Measurements from ENCODE around the gene RALGPS2. TPM values are rescaled to one million over a fixed set of nuclear protein-coding genes. Genes with fewer than 3 reads are reported as not detected.

The RALGPS2 gene
- total RNA-seq, 1 experiment from 2014 or later: 19.3 TPM

- BruUV-seq (replicated peaks): no TSS peak
- no peaks in the 10 kb centered on the region for H3K9me2 ChIP-seq (replicated peaks; ENCODE audit: low read length)
- H3F3A ChIP-seq (ENCODE audit: low read length, unreplicated experiment): no peaks in the 10 kb centered on the region
- H2AFZ ChIP-seq (ENCODE audit: low read length): no peak overlapping the region
- H3K9me3 ChIP-seq (ENCODE audit: low read length): no peaks in the 10 kb centered on the region
- intact Hi-C loops (cut with micrococcal nuclease): no loop called here
- TF ChIP-seq, protein P1, sequence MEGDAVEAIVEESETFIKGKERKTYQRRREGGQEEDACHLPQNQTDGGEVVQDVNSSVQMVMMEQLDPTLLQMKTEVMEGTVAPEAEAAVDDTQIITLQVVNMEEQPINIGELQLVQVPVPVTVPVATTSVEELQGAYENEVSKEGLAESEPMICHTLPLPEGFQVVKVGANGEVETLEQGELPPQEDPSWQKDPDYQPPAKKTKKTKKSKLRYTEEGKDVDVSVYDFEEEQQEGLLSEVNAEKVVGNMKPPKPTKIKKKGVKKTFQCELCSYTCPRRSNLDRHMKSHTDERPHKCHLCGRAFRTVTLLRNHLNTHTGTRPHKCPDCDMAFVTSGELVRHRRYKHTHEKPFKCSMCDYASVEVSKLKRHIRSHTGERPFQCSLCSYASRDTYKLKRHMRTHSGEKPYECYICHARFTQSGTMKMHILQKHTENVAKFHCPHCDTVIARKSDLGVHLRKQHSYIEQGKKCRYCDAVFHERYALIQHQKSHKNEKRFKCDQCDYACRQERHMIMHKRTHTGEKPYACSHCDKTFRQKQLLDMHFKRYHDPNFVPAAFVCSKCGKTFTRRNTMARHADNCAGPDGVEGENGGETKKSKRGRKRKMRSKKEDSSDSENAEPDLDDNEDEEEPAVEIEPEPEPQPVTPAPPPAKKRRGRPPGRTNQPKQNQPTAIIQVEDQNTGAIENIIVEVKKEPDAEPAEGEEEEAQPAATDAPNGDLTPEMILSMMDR (conservative IDR thresholded peaks at IDR 0.05; ENCODE audit: low read depth, low read length): no peak
- TF ChIP-seq EZH2phosphoT487 (IDR thresholded peaks at IDR 0.05; ENCODE audit: borderline replicate concordance, low read length) (no peak), EZH2 (IDR thresholded peaks at IDR 0.05; ENCODE audit: low read length, unreplicated experiment) (no peak)
- H3K9ac ChIP-seq (ENCODE audit: low read length): no peak overlapping the region
- no peaks in the 10 kb centered on the region for H3K27me3 ChIP-seq (ENCODE audit: low read length)
- no peaks in the 10 kb centered on the region for H3K36me3 ChIP-seq (ENCODE audit: low read depth, low read length)
- CTCF ChIA-PET: no interaction called here
- no peaks in the 10 kb centered on the region for H3K79me2 ChIP-seq (ENCODE audit: low read length)
- no peak overlapping the region for H3K4me3 ChIP-seq (ENCODE audit: low read length)
- H3K4me1 ChIP-seq (ENCODE audit: insufficient read depth, low read length): no peaks in the 10 kb centered on the region
- no peak for ATAC-seq
- POLR2A ChIA-PET (ENCODE audit: unreplicated experiment): no interaction called here
- DNase-seq: no peak
- H3K27ac ChIP-seq (ENCODE audit: low read length): no peak overlapping the region
- no peaks in the 10 kb centered on the region for H4K20me1 ChIP-seq (ENCODE audit: low read length)
- no peak overlapping the region for H3K4me2 ChIP-seq (ENCODE audit: low read length)
Measured at GRCh38 chr1:178928976-178929375, 203.9 kb downstream of the RALGPS2 start.

GRCh38 chr1:178931858-178932551 lies 207.0 kb downstream of the RALGPS2 start:
- ATAC-seq (no peak), DNase-seq (no peak)
- no peaks in the 10 kb centered on the region for H3K79me2 ChIP-seq (ENCODE audit: low read length)
- no peak overlapping the region for H3K4me2 ChIP-seq (ENCODE audit: low read length)
- TF ChIP-seq, protein P1 (conservative IDR thresholded peaks at IDR 0.05; ENCODE audit: low read depth, low read length): no peak
- TF ChIP-seq EZH2 (IDR thresholded peaks at IDR 0.05; ENCODE audit: low read length, unreplicated experiment) (no peak), EZH2phosphoT487 (IDR thresholded peaks at IDR 0.05; ENCODE audit: borderline replicate concordance, low read length) (no peak)
- H3K27ac ChIP-seq (ENCODE audit: low read length): no peak overlapping the region
- CTCF ChIA-PET: no interaction called here
- H3K27me3 ChIP-seq (ENCODE audit: low read length): no peaks in the 10 kb centered on the region
- H3K9me3 ChIP-seq (ENCODE audit: low read length): no peaks in the 10 kb centered on the region
- no peaks in the 10 kb centered on the region for H3K36me3 ChIP-seq (ENCODE audit: low read depth, low read length)
- no peak overlapping the region for H3K4me3 ChIP-seq (ENCODE audit: low read length)
- BruUV-seq (replicated peaks): no TSS peak
- H3F3A ChIP-seq (ENCODE audit: low read length, unreplicated experiment): no peaks in the 10 kb centered on the region
- intact Hi-C loops (cut with micrococcal nuclease): no loop called here
- H3K9ac ChIP-seq (ENCODE audit: low read length): no peak overlapping the region
- no peaks in the 10 kb centered on the region for H3K4me1 ChIP-seq (ENCODE audit: insufficient read depth, low read length)
- H3K9me2 ChIP-seq (replicated peaks; ENCODE audit: low read length): no peaks in the 10 kb centered on the region
- POLR2A ChIA-PET (ENCODE audit: unreplicated experiment): no interaction called here
- no peak overlapping the region for H2AFZ ChIP-seq (ENCODE audit: low read length)
- no peaks in the 10 kb centered on the region for H4K20me1 ChIP-seq (ENCODE audit: low read length)

DNA sequence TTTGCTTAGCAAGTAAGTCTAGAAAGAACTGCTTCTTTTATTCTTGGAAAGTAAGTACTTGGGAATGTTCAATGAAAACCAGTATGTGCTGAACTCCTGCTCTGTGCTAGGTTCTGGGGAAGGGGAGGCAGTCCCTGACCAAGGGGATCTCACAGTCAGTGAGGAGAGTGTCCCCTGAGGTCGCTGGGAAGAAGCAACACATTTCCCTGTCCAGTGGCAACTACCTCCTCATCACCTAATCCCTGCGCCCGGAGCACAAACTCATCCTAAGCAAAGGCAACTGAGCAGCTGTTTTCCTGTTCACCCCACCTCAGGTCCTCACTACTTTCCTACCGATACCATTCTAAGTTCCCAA lies 207.5 kb downstream of the RALGPS2 start:
- no peak for ATAC-seq
- no peaks in the 10 kb centered on the region for H3F3A ChIP-seq (ENCODE audit: low read length, unreplicated experiment)
- no peak overlapping the region for H3K27ac ChIP-seq (ENCODE audit: low read length)
- no TSS peak for BruUV-seq (replicated peaks)
- no peaks in the 10 kb centered on the region for H3K9me3 ChIP-seq (ENCODE audit: low read length)
- H3K9me2 ChIP-seq (replicated peaks; ENCODE audit: low read length): no peaks in the 10 kb centered on the region
- no peak overlapping the region for H2AFZ ChIP-seq (ENCODE audit: low read length)
- DNase-seq: no peak
- intact Hi-C loops (cut with micrococcal nuclease): no loop called here
- no peaks in the 10 kb centered on the region for H3K4me1 ChIP-seq (ENCODE audit: insufficient read depth, low read length)
- H3K9ac ChIP-seq (ENCODE audit: low read length): no peak overlapping the region
- H3K4me3 ChIP-seq (ENCODE audit: low read length): no peak overlapping the region
- no peaks in the 10 kb centered on the region for H3K36me3 ChIP-seq (ENCODE audit: low read depth, low read length)
- POLR2A ChIA-PET (ENCODE audit: unreplicated experiment): no interaction called here
- no peaks in the 10 kb centered on the region for H4K20me1 ChIP-seq (ENCODE audit: low read length)
- no peak overlapping the region for H3K4me2 ChIP-seq (ENCODE audit: low read length)
- CTCF ChIA-PET: no interaction called here
- TF ChIP-seq EZH2 (IDR thresholded peaks at IDR 0.05; ENCODE audit: low read length, unreplicated experiment) (no peak), EZH2phosphoT487 (IDR thresholded peaks at IDR 0.05; ENCODE audit: borderline replicate concordance, low read length) (no peak)
- TF ChIP-seq, protein P1 (conservative IDR thresholded peaks at IDR 0.05; ENCODE audit: low read depth, low read length): no peak
- no peaks in the 10 kb centered on the region for H3K79me2 ChIP-seq (ENCODE audit: low read length)
- no peaks in the 10 kb centered on the region for H3K27me3 ChIP-seq (ENCODE audit: low read length)

Measured in PC-3 (cell line).